ENCODE measurements around the gene RHOBTB3. TPM values are rescaled to one million over a fixed set of nuclear protein-coding genes. Genes with fewer than 3 reads are reported as not detected.

RHOBTB3 gene
- polyA plus RNA-seq, 4 donors: 5.8 to 42.2 (median 12.1) TPM

- Histone ChIP-seq H3K4me3 (ENCODE audit: low read depth in 1 of 3, low read length in 3 of 3) (no peak overlapping the region), H3K27me3 (ENCODE audit: control insufficient read depth in 3 of 3, insufficient read depth in 3 of 3, low read length in 3 of 3) (no peaks in the 10 kb centered on the region), H3K27ac (ENCODE audit: low read depth in 1 of 3, low read length in 2 of 3) (peak overlapping the region in 2 of 3 donors; percentile 22 to 31), H3K36me3 (ENCODE audit: control insufficient read depth in 3 of 3, insufficient read depth in 2 of 3, low read depth in 1 of 3, low read length in 3 of 3) (peaks cover 0 to 18% (median 0%) of the 10 kb centered on the region in 3 donors), H3K4me1 (ENCODE audit: control insufficient read depth in 3 of 3, insufficient read depth in 2 of 3, low read depth in 1 of 3, low read length in 2 of 3) (peaks cover 0 to 16% (median 5%) of the 10 kb centered on the region in 3 donors), H3K9me3 (ENCODE audit: control insufficient read depth in 2 of 2, insufficient read depth in 1 of 2, low read depth in 1 of 2, low read length in 1 of 2) (no peaks in the 10 kb centered on the region)
- FAIRE-seq (no peak), DNase-seq (peak; percentile 46 to 64)
- 5 to 40% (median 15%) methylated on average over 2 of the region's 2 CpGs for WGBS, 3 donors
Measured at GRCh38 chr5:95759634-95760033, 28.5 kb downstream of the RHOBTB3 start.

- Histone ChIP-seq H3K27me3 (ENCODE audit: control insufficient read depth in 3 of 3, insufficient read depth in 3 of 3, low read length in 3 of 3) (no peaks in the 10 kb centered on the region), H3K4me3 (ENCODE audit: low read depth in 1 of 3, low read length in 3 of 3) (no peak overlapping the region), H3K36me3 (ENCODE audit: control insufficient read depth in 3 of 3, insufficient read depth in 2 of 3, low read depth in 1 of 3, low read length in 3 of 3) (peaks cover 0 to 19% (median 0%) of the 10 kb centered on the region in 3 donors), H3K4me1 (ENCODE audit: control insufficient read depth in 3 of 3, insufficient read depth in 2 of 3, low read depth in 1 of 3, low read length in 2 of 3) (peaks cover 0 to 16% (median 5%) of the 10 kb centered on the region in 3 donors), H3K9me3 (ENCODE audit: control insufficient read depth in 2 of 2, insufficient read depth in 1 of 2, low read depth in 1 of 2, low read length in 1 of 2) (no peaks in the 10 kb centered on the region), H3K27ac (ENCODE audit: low read depth in 1 of 3, low read length in 2 of 3) (peak overlapping the region; percentile 31 to 80 (median 55))
- WGBS, 3 donors: 51 to 65% (median 60%) methylated on average over 3 of the region's 3 CpGs
- peak; percentile 76 for FAIRE-seq
- DNase-seq: peak; percentile 47 to 64
Measured at GRCh38 chr5:95760273-95761191, 29.4 kb downstream of the RHOBTB3 start.

GRCh38 chr5:95761771-95762651, 30.9 kb downstream of the RHOBTB3 start:
- Histone ChIP-seq H3K36me3 (ENCODE audit: control insufficient read depth in 3 of 3, insufficient read depth in 2 of 3, low read depth in 1 of 3, low read length in 3 of 3) (peaks cover 0 to 25% (median 0%) of the 10 kb centered on the region in 3 donors), H3K9me3 (ENCODE audit: control insufficient read depth in 2 of 2, insufficient read depth in 1 of 2, low read depth in 1 of 2, low read length in 1 of 2) (no peaks in the 10 kb centered on the region), H3K27ac (ENCODE audit: low read depth in 1 of 3, low read length in 2 of 3) (no peak overlapping the region), H3K27me3 (ENCODE audit: control insufficient read depth in 3 of 3, insufficient read depth in 3 of 3, low read length in 3 of 3) (no peaks in the 10 kb centered on the region), H3K4me1 (ENCODE audit: control insufficient read depth in 3 of 3, insufficient read depth in 2 of 3, low read depth in 1 of 3, low read length in 2 of 3) (peaks cover 0 to 16% (median 5%) of the 10 kb centered on the region in 3 donors), H3K4me3 (ENCODE audit: low read depth in 1 of 3, low read length in 3 of 3) (no peak overlapping the region)
- DNase-seq (no peak), FAIRE-seq (no peak)
- WGBS, 3 donors: 47 to 92% (median 92%) methylated on average over 1 of the region's 1 CpG

GRCh38 chr5:95762652-95763041, 31.5 kb downstream of the RHOBTB3 start:
- H3K27ac ChIP-seq (ENCODE audit: low read depth in 1 of 3, low read length in 2 of 3): no peak overlapping the region
- no peaks in the 10 kb centered on the region for H3K27me3 ChIP-seq (ENCODE audit: control insufficient read depth in 3 of 3, insufficient read depth in 3 of 3, low read length in 3 of 3)
- no peaks in the 10 kb centered on the region for H3K9me3 ChIP-seq (ENCODE audit: control insufficient read depth in 2 of 2, insufficient read depth in 1 of 2, low read depth in 1 of 2, low read length in 1 of 2)
- H3K4me1 ChIP-seq (ENCODE audit: control insufficient read depth in 3 of 3, insufficient read depth in 2 of 3, low read depth in 1 of 3, low read length in 2 of 3): peaks cover 0 to 16% (median 5%) of the 10 kb centered on the region in 3 donors
- FAIRE-seq: no peak
- peaks cover 0 to 25% (median 0%) of the 10 kb centered on the region in 3 donors for H3K36me3 ChIP-seq (ENCODE audit: control insufficient read depth in 3 of 3, insufficient read depth in 2 of 3, low read depth in 1 of 3, low read length in 3 of 3)
- no peak for DNase-seq
- 86 to 93% (median 88%) methylated on average over 5 of the region's 5 CpGs for WGBS, 3 donors
- no peak overlapping the region for H3K4me3 ChIP-seq (ENCODE audit: low read depth in 1 of 3, low read length in 3 of 3)

GRCh38 chr5:95763941-95764340, 32.8 kb downstream of the RHOBTB3 start:
- no peak overlapping the region for H3K4me3 ChIP-seq (ENCODE audit: low read depth in 1 of 3, low read length in 3 of 3)
- no peaks in the 10 kb centered on the region for H3K9me3 ChIP-seq (ENCODE audit: control insufficient read depth in 2 of 2, insufficient read depth in 1 of 2, low read depth in 1 of 2, low read length in 1 of 2)
- peaks cover 0 to 21% (median 0%) of the 10 kb centered on the region in 3 donors for H3K36me3 ChIP-seq (ENCODE audit: control insufficient read depth in 3 of 3, insufficient read depth in 2 of 3, low read depth in 1 of 3, low read length in 3 of 3)
- DNase-seq: no peak
- 89 to 93% (median 93%) methylated on average over 6 of the region's 6 CpGs for WGBS, 3 donors
- H3K4me1 ChIP-seq (ENCODE audit: control insufficient read depth in 3 of 3, insufficient read depth in 2 of 3, low read depth in 1 of 3, low read length in 2 of 3): peaks cover 0 to 10% (median 1%) of the 10 kb centered on the region in 3 donors
- H3K27me3 ChIP-seq (ENCODE audit: control insufficient read depth in 3 of 3, insufficient read depth in 3 of 3, low read length in 3 of 3): no peaks in the 10 kb centered on the region
- FAIRE-seq: no peak
- H3K27ac ChIP-seq (ENCODE audit: low read depth in 1 of 3, low read length in 2 of 3): no peak overlapping the region

GRCh38 chr5:95768731-95769130, 37.6 kb downstream of the RHOBTB3 start:
- Histone ChIP-seq H3K4me1 (ENCODE audit: control insufficient read depth in 3 of 3, insufficient read depth in 2 of 3, low read depth in 1 of 3, low read length in 2 of 3) (no peaks in the 10 kb centered on the region), H3K4me3 (ENCODE audit: low read depth in 1 of 3, low read length in 3 of 3) (no peak overlapping the region), H3K9me3 (ENCODE audit: control insufficient read depth in 2 of 2, insufficient read depth in 1 of 2, low read depth in 1 of 2, low read length in 1 of 2) (no peaks in the 10 kb centered on the region), H3K27me3 (ENCODE audit: control insufficient read depth in 3 of 3, insufficient read depth in 3 of 3, low read length in 3 of 3) (no peaks in the 10 kb centered on the region), H3K27ac (ENCODE audit: low read depth in 1 of 3, low read length in 2 of 3) (no peak overlapping the region), H3K36me3 (ENCODE audit: control insufficient read depth in 3 of 3, insufficient read depth in 2 of 3, low read depth in 1 of 3, low read length in 3 of 3) (peaks cover 0 to 18% (median 0%) of the 10 kb centered on the region in 3 donors)
- DNase-seq (no peak), FAIRE-seq (no peak)
- 97 to 98% (median 98%) methylated on average over 9 of the region's 9 CpGs for WGBS, 3 donors

- Histone ChIP-seq H3K4me1 (ENCODE audit: control insufficient read depth in 3 of 3, insufficient read depth in 2 of 3, low read depth in 1 of 3, low read length in 2 of 3) (no peaks in the 10 kb centered on the region), H3K27me3 (ENCODE audit: control insufficient read depth in 3 of 3, insufficient read depth in 3 of 3, low read length in 3 of 3) (no peaks in the 10 kb centered on the region), H3K36me3 (ENCODE audit: control insufficient read depth in 3 of 3, insufficient read depth in 2 of 3, low read depth in 1 of 3, low read length in 3 of 3) (peaks cover 0 to 16% (median 0%) of the 10 kb centered on the region in 3 donors), H3K27ac (ENCODE audit: low read depth in 1 of 3, low read length in 2 of 3) (no peak overlapping the region), H3K9me3 (ENCODE audit: control insufficient read depth in 2 of 2, insufficient read depth in 1 of 2, low read depth in 1 of 2, low read length in 1 of 2) (no peaks in the 10 kb centered on the region), H3K4me3 (ENCODE audit: low read depth in 1 of 3, low read length in 3 of 3) (no peak overlapping the region)
- 40 to 67% (median 47%) methylated on average over 8 of the region's 8 CpGs for WGBS, 3 donors
- DNase-seq (peak in 1 of 2 donors; percentile 19), FAIRE-seq (no peak)
Measured at GRCh38 chr5:95770830-95771708, 39.9 kb downstream of the RHOBTB3 start.

Measured in small intestine (tissue), 7 donors.